ENCODE data around the gene NFIA. TPM values are rescaled to one million over a fixed set of nuclear protein-coding genes. Genes with fewer than 3 reads are reported as not detected.

NFIA gene
- total and polyA plus RNA-seq, 2 of the 13 experiments (the other 11 are each of a cell fraction or from before 2014, with no cell fraction given) = 14.7 to 28.5 TPM

DNA sequence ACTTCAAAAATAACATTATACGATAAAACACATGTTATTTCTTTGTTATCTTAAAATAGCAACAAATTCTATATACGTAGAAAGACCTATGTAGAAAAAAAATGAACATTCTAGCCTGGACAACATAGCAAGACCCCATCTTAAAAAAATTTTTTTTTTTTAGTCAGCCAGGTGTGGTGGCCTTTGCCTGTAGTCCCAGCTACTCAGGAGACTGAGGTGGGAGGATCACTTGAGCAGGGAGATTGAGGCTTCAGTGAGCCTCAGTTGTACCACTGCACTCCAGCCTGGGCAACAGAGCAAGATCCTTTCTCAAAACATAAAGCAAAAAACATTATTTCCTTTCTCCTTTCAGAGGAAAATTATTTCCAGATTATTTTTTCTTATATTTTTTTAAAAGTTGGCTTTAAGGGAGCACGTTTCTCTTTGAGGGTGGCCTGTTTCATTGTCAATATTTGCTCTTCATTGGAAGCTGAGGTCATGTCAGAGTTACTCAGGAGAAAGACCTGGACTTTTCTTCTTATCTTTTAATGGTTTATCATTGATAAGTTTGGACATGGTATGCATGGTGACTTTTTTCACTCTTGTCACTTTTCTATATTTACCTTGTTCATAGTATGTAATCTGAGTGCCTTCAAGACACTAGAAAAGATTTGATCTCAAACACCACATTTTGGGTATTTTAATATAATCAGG is 32.0 kb downstream of the NFIA start (continued):
- TF ChIP-seq NONO (IDR thresholded peaks at IDR 0.05) (no peak), NONO (CRISPR knock-in tag; conservative IDR thresholded peaks at IDR 0.05) (no peak), CCAR2 (optimal IDR thresholded peaks at IDR 0.05; ENCODE audit: low read depth, low read length) (no peak), BCL6 (CRISPR knock-in tag; IDR thresholded peaks at IDR 0.05) (peak; percentile 49; the same call in 1 of the 2 replicates), NR2F1 (CRISPR knock-in tag; IDR thresholded peaks at IDR 0.05) (no peak), ZNF44 (CRISPR knock-in tag; IDR thresholded peaks at IDR 0.05) (no peak), FOXK1 (CRISPR knock-in tag; IDR thresholded peaks at IDR 0.05; ENCODE audit: borderline replicate concordance, low read depth) (0 out of 2 replicates have a peak, but pooled peaks have one; percentile 18), THYN1 (CRISPR knock-in tag; IDR thresholded peaks at IDR 0.05; ENCODE audit: borderline replicate concordance, low read depth) (no peak), SUZ12 (IDR thresholded peaks at IDR 0.05; ENCODE audit: low read depth, low read length) (no peak), ZNF556 (CRISPR knock-in tag; IDR thresholded peaks at IDR 0.05; ENCODE audit: borderline replicate concordance) (no peak), RFX3 (CRISPR knock-in tag; IDR thresholded peaks at IDR 0.05) (no peak), ZNF670 (CRISPR knock-in tag; IDR thresholded peaks at IDR 0.05; ENCODE audit: borderline replicate concordance) (no peak), NFE2L1 (CRISPR knock-in tag; IDR thresholded peaks at IDR 0.05; ENCODE audit: borderline replicate concordance) (no peak), ARID2 (CRISPR knock-in tag; IDR thresholded peaks at IDR 0.05; ENCODE audit: borderline replicate concordance) (no peak), HDAC2 (CRISPR knock-in tag; IDR thresholded peaks at IDR 0.05) (peak; percentile 39), ZNF225 (CRISPR knock-in tag; IDR thresholded peaks at IDR 0.05) (no peak), ZNF766 (CRISPR knock-in tag; IDR thresholded peaks at IDR 0.05; ENCODE audit: borderline replicate concordance) (no peak)
- TF ChIP-seq, protein P1, sequence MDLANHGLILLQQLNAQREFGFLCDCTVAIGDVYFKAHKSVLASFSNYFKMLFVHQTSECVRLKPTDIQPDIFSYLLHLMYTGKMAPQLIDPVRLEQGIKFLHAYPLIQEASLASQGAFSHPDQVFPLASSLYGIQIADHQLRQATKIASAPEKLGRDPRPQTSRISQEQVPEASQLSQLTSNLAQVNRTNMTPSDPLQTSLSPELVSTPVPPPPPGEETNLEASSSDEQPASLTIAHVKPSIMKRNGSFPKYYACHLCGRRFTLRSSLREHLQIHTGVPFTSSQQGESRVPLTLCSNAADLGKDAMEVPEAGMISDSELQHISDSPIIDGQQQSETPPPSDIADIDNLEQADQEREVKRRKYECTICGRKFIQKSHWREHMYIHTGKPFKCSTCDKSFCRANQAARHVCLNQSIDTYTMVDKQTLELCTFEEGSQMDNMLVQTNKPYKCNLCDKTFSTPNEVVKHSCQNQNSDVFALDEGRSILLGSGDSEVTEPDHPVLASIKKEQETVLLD (CRISPR knock-in tag; IDR thresholded peaks at IDR 0.05; ENCODE audit: low read depth) = no peak
- TF ChIP-seq, protein P2, sequence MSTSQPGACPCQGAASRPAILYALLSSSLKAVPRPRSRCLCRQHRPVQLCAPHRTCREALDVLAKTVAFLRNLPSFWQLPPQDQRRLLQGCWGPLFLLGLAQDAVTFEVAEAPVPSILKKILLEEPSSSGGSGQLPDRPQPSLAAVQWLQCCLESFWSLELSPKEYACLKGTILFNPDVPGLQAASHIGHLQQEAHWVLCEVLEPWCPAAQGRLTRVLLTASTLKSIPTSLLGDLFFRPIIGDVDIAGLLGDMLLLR (CRISPR knock-in tag; IDR thresholded peaks at IDR 0.05) = no peak
- TF ChIP-seq, protein P3, sequence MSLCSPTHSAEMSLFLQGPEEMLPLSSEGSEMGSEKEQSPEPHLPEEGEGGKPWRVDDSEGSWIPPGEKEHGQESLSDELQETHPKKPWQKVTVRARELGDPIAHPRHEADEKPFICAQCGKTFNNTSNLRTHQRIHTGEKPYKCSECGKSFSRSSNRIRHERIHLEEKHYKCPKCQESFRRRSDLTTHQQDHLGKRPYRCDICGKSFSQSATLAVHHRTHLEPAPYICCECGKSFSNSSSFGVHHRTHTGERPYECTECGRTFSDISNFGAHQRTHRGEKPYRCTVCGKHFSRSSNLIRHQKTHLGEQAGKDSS (CRISPR knock-in tag; IDR thresholded peaks at IDR 0.05; ENCODE audit: borderline replicate concordance, low read depth) = no peak
- TF ChIP-seq, protein P4, sequence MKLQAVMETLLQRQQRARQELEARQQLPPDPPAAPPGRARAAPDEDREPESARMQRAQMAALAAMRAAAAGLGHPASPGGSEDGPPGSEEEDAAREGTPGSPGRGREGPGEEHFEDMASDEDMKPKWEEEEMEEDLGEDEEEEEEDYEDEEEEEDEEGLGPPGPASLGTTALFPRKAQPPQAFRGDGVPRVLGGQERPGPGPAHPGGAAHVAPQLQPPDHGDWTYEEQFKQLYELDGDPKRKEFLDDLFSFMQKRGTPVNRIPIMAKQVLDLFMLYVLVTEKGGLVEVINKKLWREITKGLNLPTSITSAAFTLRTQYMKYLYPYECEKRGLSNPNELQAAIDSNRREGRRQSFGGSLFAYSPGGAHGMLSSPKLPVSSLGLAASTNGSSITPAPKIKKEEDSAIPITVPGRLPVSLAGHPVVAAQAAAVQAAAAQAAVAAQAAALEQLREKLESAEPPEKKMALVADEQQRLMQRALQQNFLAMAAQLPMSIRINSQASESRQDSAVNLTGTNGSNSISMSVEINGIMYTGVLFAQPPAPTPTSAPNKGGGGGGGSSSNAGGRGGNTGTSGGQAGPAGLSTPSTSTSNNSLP (IDR thresholded peaks at IDR 0.05; ENCODE audit: low read depth, low read length) = 0 out of 2 replicates have a peak, but pooled peaks have one; percentile 59
- TF ChIP-seq, protein P5, sequence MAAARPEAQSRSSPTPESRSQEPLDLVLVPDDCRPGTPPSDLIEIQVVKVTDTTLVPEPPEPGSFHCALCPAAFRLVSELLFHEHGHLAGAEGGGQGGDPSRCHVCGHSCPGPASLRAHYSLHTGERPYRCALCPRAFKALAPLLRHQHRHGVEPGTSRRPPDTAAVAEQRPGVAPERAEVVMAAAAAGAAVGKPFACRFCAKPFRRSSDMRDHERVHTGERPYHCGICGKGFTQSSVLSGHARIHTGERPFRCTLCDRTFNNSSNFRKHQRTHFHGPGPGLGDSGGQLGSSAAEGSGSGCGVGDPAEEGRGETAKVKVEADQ (CRISPR knock-in tag; IDR thresholded peaks at IDR 0.05; ENCODE audit: borderline replicate concordance) = no peak
